A673 (cell line): ENCODE measurements around the gene LRRC74A.

ENCODE experiments used
- EZH2 ChIP-seq: fragments of 200-600 bp; sonication (generic); IDR thresholded peaks from 2 replicates; pipeline ENCODE4 v1.6.1; 2017; ENCODE audit warnings: borderline replicate concordance, low read depth, mild to moderate bottlenecking, mixed read lengths, antibody characterized with exemption, low read length; ENCODE audit not compliant: poor library complexity, severe bottlenecking
- TF ChIP-seq, protein P1 (sequence below): fragments of 300-800, 200-600 bp; sonication (generic); conservative IDR thresholded peaks from 2 replicates; pipeline ENCODE4 v1.5.1; 2017; ENCODE audit warnings: low read depth, mild to moderate bottlenecking, antibody characterized with exemption, low read length, moderate library complexity, mixed read lengths

- TF ChIP-seq, protein P1, sequence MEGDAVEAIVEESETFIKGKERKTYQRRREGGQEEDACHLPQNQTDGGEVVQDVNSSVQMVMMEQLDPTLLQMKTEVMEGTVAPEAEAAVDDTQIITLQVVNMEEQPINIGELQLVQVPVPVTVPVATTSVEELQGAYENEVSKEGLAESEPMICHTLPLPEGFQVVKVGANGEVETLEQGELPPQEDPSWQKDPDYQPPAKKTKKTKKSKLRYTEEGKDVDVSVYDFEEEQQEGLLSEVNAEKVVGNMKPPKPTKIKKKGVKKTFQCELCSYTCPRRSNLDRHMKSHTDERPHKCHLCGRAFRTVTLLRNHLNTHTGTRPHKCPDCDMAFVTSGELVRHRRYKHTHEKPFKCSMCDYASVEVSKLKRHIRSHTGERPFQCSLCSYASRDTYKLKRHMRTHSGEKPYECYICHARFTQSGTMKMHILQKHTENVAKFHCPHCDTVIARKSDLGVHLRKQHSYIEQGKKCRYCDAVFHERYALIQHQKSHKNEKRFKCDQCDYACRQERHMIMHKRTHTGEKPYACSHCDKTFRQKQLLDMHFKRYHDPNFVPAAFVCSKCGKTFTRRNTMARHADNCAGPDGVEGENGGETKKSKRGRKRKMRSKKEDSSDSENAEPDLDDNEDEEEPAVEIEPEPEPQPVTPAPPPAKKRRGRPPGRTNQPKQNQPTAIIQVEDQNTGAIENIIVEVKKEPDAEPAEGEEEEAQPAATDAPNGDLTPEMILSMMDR, result no peak
- TF ChIP-seq EZH2, result no peak
Measured at GRCh38 chr14:76887191-76887590, 61.0 kb downstream of the LRRC74A start.
